H9 (cell line): ENCODE measurements around the gene OMA1. TPM values are rescaled to one million over a fixed set of nuclear protein-coding genes. Genes with fewer than 3 reads are reported as not detected.

Experiments
- DNase-seq: peaks from one replicate; pipeline ENCODE4 v3.0.0-alpha.2; 2017
- H2AFZ ChIP-seq: one replicate; pipeline ENCODE4 v1.6.1; 2013; ENCODE audit warnings: mild to moderate bottlenecking, low read length, control low read depth, moderate library complexity
- H2AK5ac ChIP-seq: 2 replicates; pipeline ENCODE4 v1.6.1; 2013; ENCODE audit warnings: low read length, control low read depth, mixed read lengths; ENCODE audit not compliant: insufficient read length
- H2BK120ac ChIP-seq: one replicate; pipeline ENCODE4 v1.6.1; 2013; ENCODE audit warnings: low read depth, mild to moderate bottlenecking, low read length, control low read depth, inconsistent platforms; ENCODE audit not compliant: poor library complexity, severe bottlenecking
- H2BK12ac ChIP-seq: 2 replicates; pipeline ENCODE4 v1.6.1; 2013; ENCODE audit warnings: low read length, control low read depth, mixed read lengths, low read depth; ENCODE audit not compliant: insufficient read length
- H2BK15ac ChIP-seq: 2 replicates; pipeline ENCODE4 v1.6.1; 2013; ENCODE audit warnings: low read depth, low read length, control low read depth
- H2BK20ac ChIP-seq: one replicate; pipeline ENCODE4 v1.6.1; 2013; ENCODE audit warnings: low read depth, mild to moderate bottlenecking, low read length, control low read depth, inconsistent platforms; ENCODE audit not compliant: poor library complexity, severe bottlenecking
- H2BK5ac ChIP-seq: 2 replicates; pipeline ENCODE4 v1.6.1; 2013; ENCODE audit warnings: low read length, control low read depth, mixed read lengths; ENCODE audit not compliant: insufficient read length
- H3K14ac ChIP-seq: 2 replicates; pipeline ENCODE4 v1.6.1; 2013; ENCODE audit warnings: low read length, control low read depth; ENCODE audit not compliant: insufficient read depth
- H3K18ac ChIP-seq: 2 replicates; pipeline ENCODE4 v1.6.1; 2013; ENCODE audit warnings: low read depth, mild to moderate bottlenecking, mixed read lengths, low read length, control low read depth; ENCODE audit not compliant: insufficient read length
- H3K23ac ChIP-seq: 2 replicates; pipeline ENCODE4 v1.6.1; 2013; ENCODE audit warnings: low read length, control low read depth, mixed read lengths, low read depth; ENCODE audit not compliant: insufficient read length
- H3K23me2 ChIP-seq: 2 replicates; pipeline ENCODE4 v1.6.1; 2013; ENCODE audit warnings: low read depth, mild to moderate bottlenecking, mixed read lengths, low read length, control low read depth; ENCODE audit not compliant: insufficient read length, poor library complexity, severe bottlenecking
- H3K27ac ChIP-seq: 2 replicates; pipeline ENCODE4 v1.5.1; 2013; ENCODE audit warnings: low read length, control low read depth, mixed read lengths, low read depth; ENCODE audit not compliant: insufficient read length
- H3K27me3 ChIP-seq: 2 replicates; pipeline ENCODE4 v1.6.1; 2013; ENCODE audit warnings: low read length, control low read depth, inconsistent platforms; ENCODE audit not compliant: insufficient read depth
- H3K4ac ChIP-seq: 2 replicates; pipeline ENCODE4 v1.6.1; 2013; ENCODE audit warnings: low read depth, mild to moderate bottlenecking, control low read depth, inconsistent platforms, low read length, moderate library complexity
- H3K4me1 ChIP-seq: 2 replicates; pipeline ENCODE4 v1.6.1; 2013; ENCODE audit warnings: low read length, control low read depth, inconsistent platforms; ENCODE audit not compliant: insufficient read depth
- H3K4me2 ChIP-seq: 2 replicates; pipeline ENCODE4 v1.6.1; 2013; ENCODE audit warnings: low read length, control low read depth, mixed read lengths; ENCODE audit not compliant: insufficient read length, insufficient read depth
- H3K56ac ChIP-seq: 2 replicates; pipeline ENCODE4 v1.6.1; 2013; ENCODE audit warnings: low read depth, mild to moderate bottlenecking, mixed read lengths, low read length, control low read depth; ENCODE audit not compliant: insufficient read length
- H3K79me1 ChIP-seq: 2 replicates; pipeline ENCODE4 v1.6.1; 2013; ENCODE audit warnings: low read depth, mild to moderate bottlenecking, moderate library complexity, low read length, control low read depth, inconsistent platforms; ENCODE audit not compliant: insufficient read depth, poor library complexity, severe bottlenecking
- H3K79me2 ChIP-seq: 2 replicates; pipeline ENCODE4 v1.6.1; 2013; ENCODE audit warnings: low read length, control low read depth, inconsistent platforms; ENCODE audit not compliant: insufficient read depth
- H3K9ac ChIP-seq: 2 replicates; pipeline ENCODE4 v1.6.1; 2013; ENCODE audit warnings: low read length, control low read depth, mixed read lengths; ENCODE audit not compliant: insufficient read length; ENCODE audit errors: extremely low read depth
- H3K9me3 ChIP-seq: one replicate; pipeline ENCODE4 v1.6.1; 2013; ENCODE audit warnings: low read depth, low read length, inconsistent platforms; ENCODE audit not compliant: control insufficient read depth
- H3T11ph ChIP-seq: one replicate; pipeline ENCODE4 v1.6.1; 2013; ENCODE audit warnings: mild to moderate bottlenecking, low read length, control low read depth, inconsistent platforms
- H4K20me1 ChIP-seq: one replicate; pipeline ENCODE4 v1.6.1; 2013; ENCODE audit not compliant: control insufficient read depth, insufficient read length, insufficient read depth
- H4K5ac ChIP-seq: 2 replicates; pipeline ENCODE4 v1.6.1; 2013; ENCODE audit warnings: low read depth, mild to moderate bottlenecking, mixed read lengths, low read length, control low read depth; ENCODE audit not compliant: insufficient read length
- H4K8ac ChIP-seq: replicated peaks from 2 replicates; pipeline ENCODE4 v1.6.1; 2013; ENCODE audit warnings: low read length, control low read depth, mixed read lengths, low read depth; ENCODE audit not compliant: insufficient read length
- H4K91ac ChIP-seq: 2 replicates; pipeline ENCODE4 v1.6.1; 2013; ENCODE audit warnings: low read depth, mild to moderate bottlenecking, moderate library complexity, mixed read lengths, low read length, control low read depth; ENCODE audit not compliant: insufficient read length
- H3K27ac Mint-ChIP-seq, 3 experiments: 2 replicates in 2 of 3; 3 replicates in 1 of 3; pipeline ENCODE4 v1.8.0; 2020 to 2021; ENCODE audit warnings: mixed read lengths in 3 of 3, mild to moderate bottlenecking in 1 of 3, moderate library complexity in 1 of 3
- H3K27me3 Mint-ChIP-seq: 2 replicates; pipeline ENCODE4 v1.8.0; 2021; ENCODE audit warnings: low read depth, mild to moderate bottlenecking, moderate library complexity, mixed read lengths
- H3K36me3 Mint-ChIP-seq, 3 experiments: 2 replicates in 2 of 3; 3 replicates in 1 of 3; pipeline ENCODE4 v1.8.0; 2020 to 2021; ENCODE audit warnings: low read depth in 3 of 3, mixed read lengths in 3 of 3; ENCODE audit not compliant: insufficient read depth in 1 of 3
- H3K4me1 Mint-ChIP-seq, 2 experiments: 2 replicates each; pipeline ENCODE4 v1.8.0; 2020; ENCODE audit warnings: mixed read lengths in 2 of 2
- H3K4me3 Mint-ChIP-seq, 2 experiments: 2 replicates in 1 of 2; 3 replicates in 1 of 2; pipeline ENCODE4 v1.8.0; 2020 to 2021; ENCODE audit warnings: mild to moderate bottlenecking in 2 of 2, mixed read lengths in 2 of 2, moderate library complexity in 1 of 2
- H3K9me3 Mint-ChIP-seq, 2 experiments: 2 replicates in 1 of 2; 3 replicates in 1 of 2; pipeline ENCODE4 v1.8.0; 2020; ENCODE audit warnings: mild to moderate bottlenecking in 2 of 2, mixed read lengths in 2 of 2, moderate library complexity in 1 of 2
- CTCF ChIP-seq: fragments of 200-600 bp; sonication (generic); conservative IDR thresholded peaks from 3 replicates; pipeline ENCODE4 v1.8.0; 2021; ENCODE audit warnings: antibody characterized with exemption, mild to moderate bottlenecking
- WGBS: extraction: QIAGEN DNeasy Blood & Tissue Kit; methylation state at CpG from one replicate; pipeline ENCODE4 v1.1.7; 2013; ENCODE audit warnings: missing lambda C conversion rate, low lambda C conversion rate, mixed read lengths; ENCODE audit not compliant: insufficient read length; ENCODE audit errors: extremely low coverage; 5-methylcytosine and 5-hydroxymethylcytosine counted together
- total RNA-seq: library from RNA; stranded (reverse); gene quantifications from 2 replicates; pipeline ENCODE4 v1.2.1, GENCODE V29; 2021

Gene OMA1
- total RNA-seq, 1 experiment from 2014 or later, result 12.9 TPM

- WGBS, result no CpG with 5 or more reads among the region's 3 CpGs
- H3K27ac Mint-ChIP-seq, result no peak overlapping the region
Observed at GRCh38 chr1:58437623-58438022, 108.9 kb downstream of the OMA1 start.

More at GRCh38 chr1:58437623-58438022, 108.9 kb downstream of the OMA1 start:
- Mint-ChIP-seq H3K9me3 (no peaks in the 10 kb centered on the region), H3K4me1 (peaks cover 7 to 9% of the 10 kb centered on the region in 2 experiments), H3K36me3 (no peaks in the 10 kb centered on the region), H3K27me3 (no peaks in the 10 kb centered on the region; the same call in 1 of the 2 replicates), H3K4me3 (no peak overlapping the region)
- Histone ChIP-seq H3K4me1 (peaks cover under 1% of the 10 kb centered on the region; the same call in 1 of the 2 replicates), H2AFZ (no peak overlapping the region), H2AK5ac (no peak overlapping the region), H3K79me1 (no peaks in the 10 kb centered on the region), H2BK20ac (no peak overlapping the region), H4K8ac (no peak overlapping the region), H2BK120ac (no peak overlapping the region), H3K9ac (no peak overlapping the region), H3K23ac (no peak overlapping the region), H2BK12ac (no peak overlapping the region), H3K56ac (no peak overlapping the region), H3K79me2 (no peaks in the 10 kb centered on the region), H3K4ac (no peak overlapping the region), H4K5ac (no peak overlapping the region), H3K27ac (no peak overlapping the region), H3K9me3 (no peaks in the 10 kb centered on the region), H2BK5ac (no peak overlapping the region), H2BK15ac (no peak overlapping the region), H3K14ac (no peak overlapping the region), H4K20me1 (no peaks in the 10 kb centered on the region), H3K23me2 (no peaks in the 10 kb centered on the region), H3K4me2 (no peak overlapping the region), H3T11ph (no peak overlapping the region), H3K18ac (no peak overlapping the region), H3K27me3 (no peaks in the 10 kb centered on the region), H4K91ac (no peak overlapping the region)
- TF ChIP-seq CTCF, result no peak
- DNase-seq, result no peak
